Neuronal stem cell (in vitro differentiated cells): Measurements from ENCODE around the gene LOXL4.

Experiments
- DNase-seq: peaks from one replicate; pipeline ENCODE4 v3.0.0-alpha.2; 2013; ENCODE audit warnings: low spot score
- H2AFZ ChIP-seq: one replicate; pipeline ENCODE4 v1.6.1; 2013; ENCODE audit warnings: mild to moderate bottlenecking, low read length, inconsistent platforms
- H2AK5ac ChIP-seq: 2 replicates; pipeline ENCODE4 v1.6.1; 2013; ENCODE audit warnings: low read depth, mild to moderate bottlenecking, inconsistent platforms, low read length, moderate library complexity, mixed read lengths
- H2BK120ac ChIP-seq: 2 replicates; pipeline ENCODE4 v1.6.1; 2013; ENCODE audit warnings: low read depth, mild to moderate bottlenecking, inconsistent platforms, low read length, moderate library complexity, mixed read lengths
- H2BK12ac ChIP-seq: one replicate; pipeline ENCODE4 v1.6.1; 2013; ENCODE audit warnings: low read length, inconsistent platforms
- H2BK15ac ChIP-seq: 2 replicates; pipeline ENCODE4 v1.6.1; 2013; ENCODE audit warnings: mild to moderate bottlenecking, low read length, inconsistent platforms, mixed read lengths
- H2BK5ac ChIP-seq: one replicate; pipeline ENCODE4 v1.6.1; 2013; ENCODE audit warnings: inconsistent platforms, mild to moderate bottlenecking, low read length, moderate library complexity
- H3K14ac ChIP-seq: one replicate; pipeline ENCODE4 v1.6.1; 2013; ENCODE audit warnings: low read length, inconsistent platforms
- H3K18ac ChIP-seq: 2 replicates; pipeline ENCODE4 v1.6.1; 2013; ENCODE audit warnings: low read length, inconsistent platforms
- H3K23ac ChIP-seq: 2 replicates; pipeline ENCODE4 v1.6.1; 2013; ENCODE audit warnings: low read depth, mild to moderate bottlenecking, mixed read lengths, low read length, inconsistent platforms; ENCODE audit not compliant: poor library complexity
- H3K27ac ChIP-seq: replicated peaks from 3 replicates; pipeline ENCODE4 v1.5.1; 2013; ENCODE audit warnings: low read length, inconsistent platforms
- H3K27me3 ChIP-seq, 3 experiments: 2 replicates each; pipeline ENCODE4 v1.6.1; 2013; ENCODE audit warnings: low read length in 3 of 3, mild to moderate bottlenecking in 2 of 3, inconsistent platforms in 1 of 3, low read depth in 1 of 3, mixed read lengths in 1 of 3, moderate library complexity in 1 of 3; ENCODE audit not compliant: control insufficient read depth in 3 of 3, insufficient read depth in 3 of 3
- H3K36me3 ChIP-seq, 2 donors: replicated peaks in 1 of 2; 2 replicates each; pipeline ENCODE4 v1.6.1; 2013; ENCODE audit warnings: low read length in 2 of 2; ENCODE audit not compliant: control insufficient read depth in 2 of 2, insufficient read depth in 2 of 2
- H3K4ac ChIP-seq: 2 replicates; pipeline ENCODE4 v1.6.1; 2013; ENCODE audit warnings: inconsistent platforms, mild to moderate bottlenecking, low read length, moderate library complexity
- H3K4me1 ChIP-seq, 2 donors: 1 replicate in 1 of 2; 2 replicates in 1 of 2; pipeline ENCODE4 v1.6.1; 2013; ENCODE audit warnings: low read length in 2 of 2, low read depth in 1 of 2; ENCODE audit not compliant: control insufficient read depth in 2 of 2, insufficient read depth in 1 of 2
- H3K4me2 ChIP-seq: one replicate; pipeline ENCODE4 v1.6.1; 2013; ENCODE audit warnings: mild to moderate bottlenecking, low read length, inconsistent platforms; ENCODE audit not compliant: insufficient read depth, poor library complexity, severe bottlenecking
- H3K4me3 ChIP-seq, 2 donors: 2 replicates each; pipeline ENCODE4 v1.5.1; 2013; ENCODE audit warnings: low read length in 2 of 2, mild to moderate bottlenecking in 2 of 2, inconsistent platforms in 1 of 2, moderate library complexity in 1 of 2
- H3K79me1 ChIP-seq: one replicate; pipeline ENCODE4 v1.6.1; 2013; ENCODE audit warnings: low read depth, mild to moderate bottlenecking, inconsistent platforms, low read length, moderate library complexity
- H3K9ac ChIP-seq: one replicate; pipeline ENCODE4 v1.6.1; 2013; ENCODE audit warnings: mild to moderate bottlenecking, low read depth, low read length, inconsistent platforms; ENCODE audit not compliant: poor library complexity
- H3K9me3 ChIP-seq, 2 donors: replicated peaks in 1 of 2; 2 replicates each; pipeline versions ENCODE3 to v1.6.1; 2013; ENCODE audit warnings: low read length in 2 of 2, mild to moderate bottlenecking in 2 of 2, inconsistent platforms in 1 of 2, low read depth in 1 of 2, mixed read lengths in 1 of 2, moderate library complexity in 1 of 2; ENCODE audit not compliant: control insufficient read depth in 2 of 2, insufficient read depth in 1 of 2
- H4K8ac ChIP-seq: one replicate; pipeline ENCODE4 v1.6.1; 2013; ENCODE audit warnings: low read depth, mild to moderate bottlenecking, inconsistent platforms, low read length, moderate library complexity
- H4K91ac ChIP-seq: one replicate; pipeline ENCODE4 v1.6.1; 2013; ENCODE audit warnings: low read length, low read depth, mild to moderate bottlenecking, inconsistent platforms; ENCODE audit not compliant: poor library complexity
- WGBS, 2 donors: extraction: QIAGEN DNeasy Blood & Tissue Kit; methylation state at CpG; one replicate each; pipeline ENCODE4 v1.1.7; 2013; ENCODE audit warnings: missing lambda C conversion rate in 2 of 2, mixed read lengths in 1 of 2; ENCODE audit not compliant: insufficient read length in 2 of 2, insufficient replicate concordance in 1 of 2; ENCODE audit errors: extremely low coverage in 2 of 2; 5-methylcytosine and 5-hydroxymethylcytosine counted together

The LOXL4 gene

DNA sequence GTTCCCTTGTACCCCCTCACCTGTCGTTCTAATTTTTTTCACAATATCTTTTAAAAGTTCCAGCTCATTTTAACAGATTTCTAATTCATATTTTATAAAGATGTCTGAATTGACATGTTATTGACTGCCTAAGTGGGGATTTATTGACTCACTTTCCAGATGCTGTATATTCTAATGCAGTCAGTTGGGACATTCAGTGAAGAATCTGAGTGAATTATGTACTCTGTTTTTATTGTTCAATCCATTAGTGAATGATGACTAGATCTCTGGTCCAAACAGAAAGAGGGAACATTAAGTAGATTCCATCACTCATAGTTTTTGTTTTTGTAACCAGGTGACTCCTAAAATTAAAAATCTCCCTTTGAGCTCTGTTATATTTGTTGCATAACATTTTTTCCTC is 54.3 kb downstream of the LOXL4 start:
- no CpG with 5 or more reads among the region's 1 CpG for WGBS, 2 donors
- no peak overlapping the region for H2BK15ac ChIP-seq
- H3K27me3 ChIP-seq, result no peaks in the 10 kb centered on the region

DNA sequence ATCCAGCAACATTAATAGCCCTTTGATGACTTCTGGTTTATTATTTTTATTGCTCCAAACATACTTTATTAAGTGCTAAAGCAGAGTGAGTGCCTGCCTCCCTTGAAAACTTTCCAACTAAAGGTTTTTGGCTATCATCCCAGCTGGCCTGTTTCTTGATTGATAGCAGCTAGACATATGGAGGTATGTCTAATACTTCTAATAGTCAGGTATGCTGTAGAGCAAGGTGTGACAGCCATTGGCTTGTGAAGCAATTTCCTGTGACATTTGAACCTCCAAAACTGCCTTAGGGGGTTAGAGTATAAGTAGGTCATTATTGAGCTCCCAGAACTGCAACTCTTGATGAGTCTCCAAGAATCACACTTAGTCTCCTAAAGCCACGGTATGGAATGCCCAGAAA is 55.8 kb downstream of the LOXL4 start:
- H2BK12ac ChIP-seq, result no peak overlapping the region
- peaks cover 4 to 45% of the 10 kb centered on the region in 2 donors for H3K36me3 ChIP-seq
- H2BK120ac ChIP-seq, result no peak overlapping the region
- H3K23ac ChIP-seq, result no peak overlapping the region
- no peak overlapping the region for H3K9ac ChIP-seq
- H3K4me3 ChIP-seq, result no peak overlapping the region
- H3K27me3 ChIP-seq, result no peaks in the 10 kb centered on the region
- no CpG with 5 or more reads among the region's 1 CpG for WGBS, 2 donors
- H3K4me1 ChIP-seq, result no peaks in the 10 kb centered on the region
- no peak overlapping the region for H2AFZ ChIP-seq
- H3K4me2 ChIP-seq, result no peak overlapping the region
- H3K18ac ChIP-seq, result no peak overlapping the region
- no peak overlapping the region for H2BK15ac ChIP-seq
- no peak overlapping the region for H2AK5ac ChIP-seq
- H4K91ac ChIP-seq, result no peak overlapping the region
- H3K4ac ChIP-seq, result no peak overlapping the region
- H3K79me1 ChIP-seq, result no peaks in the 10 kb centered on the region
- no peak for DNase-seq
- no peak overlapping the region for H4K8ac ChIP-seq
- H2BK5ac ChIP-seq, result no peak overlapping the region
- H3K14ac ChIP-seq, result no peak overlapping the region
- no peak overlapping the region for H3K27ac ChIP-seq
- H3K9me3 ChIP-seq, result peaks cover 0 to 5% of the 10 kb centered on the region in 2 donors

More for the DNA sequence above, 54.3 kb downstream of the LOXL4 start:
- no peak for DNase-seq
- no peak overlapping the region for H3K9ac ChIP-seq
- H2BK5ac ChIP-seq, result no peak overlapping the region
- H4K91ac ChIP-seq, result no peak overlapping the region
- no peaks in the 10 kb centered on the region for H3K79me1 ChIP-seq
- H2AK5ac ChIP-seq, result no peak overlapping the region
- H4K8ac ChIP-seq, result no peak overlapping the region
- no peak overlapping the region for H3K27ac ChIP-seq
- no peak overlapping the region for H3K18ac ChIP-seq
- no peak overlapping the region for H3K14ac ChIP-seq
- H2AFZ ChIP-seq, result no peak overlapping the region
- H3K36me3 ChIP-seq, result peaks cover 4 to 34% of the 10 kb centered on the region in 2 donors
- H3K9me3 ChIP-seq, result peaks cover 0 to 6% of the 10 kb centered on the region in 2 donors
- H3K4me3 ChIP-seq, result no peak overlapping the region
- H3K4ac ChIP-seq, result no peak overlapping the region
- no peak overlapping the region for H2BK120ac ChIP-seq
- no peak overlapping the region for H3K4me2 ChIP-seq
- no peak overlapping the region for H2BK12ac ChIP-seq
- no peak overlapping the region for H3K23ac ChIP-seq
- no peaks in the 10 kb centered on the region for H3K4me1 ChIP-seq

DNA sequence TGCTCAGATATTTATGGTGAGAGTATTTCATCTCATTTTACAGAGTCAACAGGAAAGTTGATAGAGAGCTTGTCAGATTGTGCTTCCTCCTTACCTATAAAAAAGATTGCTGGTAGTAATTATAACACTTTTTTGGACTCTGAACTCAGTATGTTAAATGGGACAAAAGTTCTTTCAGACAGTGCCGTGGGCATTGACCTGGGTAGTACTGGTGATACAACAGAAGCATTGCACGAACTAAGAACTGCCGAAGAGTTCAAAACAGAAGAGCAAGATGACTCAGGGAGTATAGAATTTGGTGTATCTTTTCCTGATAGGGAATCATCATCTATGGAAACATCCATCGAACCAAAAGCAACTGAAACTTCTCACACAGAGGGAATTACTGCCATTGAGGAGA is 58.6 kb downstream of the LOXL4 start:
- Histone ChIP-seq H3K14ac (no peak overlapping the region), H2BK120ac (no peak overlapping the region), H4K8ac (no peak overlapping the region), H3K79me1 (no peaks in the 10 kb centered on the region), H3K4me3 (no peak overlapping the region), H4K91ac (no peak overlapping the region), H3K9me3 (no peaks in the 10 kb centered on the region), H3K4me2 (no peak overlapping the region), H3K4ac (no peak overlapping the region), H3K9ac (no peak overlapping the region), H2BK12ac (no peak overlapping the region), H2AFZ (no peak overlapping the region), H3K23ac (no peak overlapping the region), H2BK15ac (no peak overlapping the region), H3K4me1 (no peaks in the 10 kb centered on the region), H3K18ac (no peak overlapping the region), H3K27ac (no peak overlapping the region), H3K27me3 (no peaks in the 10 kb centered on the region), H2AK5ac (no peak overlapping the region), H2BK5ac (no peak overlapping the region), H3K36me3 (peaks cover 4 to 41% of the 10 kb centered on the region in 2 donors)
- no CpG with 5 or more reads among the region's 4 CpGs for WGBS, 2 donors
- DNase-seq, result no peak

DNA sequence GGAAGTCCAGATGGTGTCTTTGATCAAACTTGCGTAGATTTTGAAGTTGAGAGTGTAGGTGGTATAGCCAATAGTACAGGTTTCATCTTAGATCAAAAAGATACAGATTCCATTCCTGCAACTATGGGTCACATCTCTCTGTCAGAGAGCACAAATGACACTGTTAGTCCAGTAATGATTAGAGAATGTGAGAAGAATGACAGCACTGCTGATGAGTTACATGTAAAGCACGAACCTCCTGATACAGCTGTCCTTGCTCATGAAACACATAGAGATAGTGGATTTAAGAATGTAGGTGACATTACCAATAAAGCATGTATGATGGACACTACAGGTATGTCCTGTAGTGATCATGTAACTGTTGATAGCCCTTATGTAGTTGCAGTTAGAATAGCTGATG is 59.1 kb downstream of the LOXL4 start:
- H2AK5ac ChIP-seq, result no peak overlapping the region
- H3K79me1 ChIP-seq, result no peaks in the 10 kb centered on the region
- WGBS, 2 donors, result no CpG with 5 or more reads among the region's 2 CpGs
- no peak overlapping the region for H3K9ac ChIP-seq
- no peak overlapping the region for H3K18ac ChIP-seq
- no peak overlapping the region for H3K27ac ChIP-seq
- no peak overlapping the region for H3K4me2 ChIP-seq
- DNase-seq, result no peak
- H4K8ac ChIP-seq, result no peak overlapping the region
- no peak overlapping the region for H3K4ac ChIP-seq
- H2BK15ac ChIP-seq, result no peak overlapping the region
- no peak overlapping the region for H3K14ac ChIP-seq
- H3K4me1 ChIP-seq, result no peaks in the 10 kb centered on the region
- no peak overlapping the region for H2AFZ ChIP-seq
- no peak overlapping the region for H2BK5ac ChIP-seq
- H3K4me3 ChIP-seq, result no peak overlapping the region
- H3K23ac ChIP-seq, result no peak overlapping the region
- peaks cover 4 to 41% of the 10 kb centered on the region in 2 donors for H3K36me3 ChIP-seq
- H4K91ac ChIP-seq, result no peak overlapping the region
- no peak overlapping the region for H2BK120ac ChIP-seq
- H3K9me3 ChIP-seq, result no peaks in the 10 kb centered on the region
- no peak overlapping the region for H2BK12ac ChIP-seq
- H3K27me3 ChIP-seq, result no peaks in the 10 kb centered on the region
